Peyer's patch (tissue), 4 donors: Measurements from ENCODE around the gene PRR15L.

Experiments used
- CTCF ChIP-seq, 6 experiments: fragments of 450-650 bp in 4 of 6; fragments of 200-600 bp in 2 of 6; sonication (generic) in 1 of 6; IDR thresholded peaks; one replicate each; pipeline ENCODE4 v1.5.1; 2017 to 2019; ENCODE audit warnings: antibody characterized with exemption in 6 of 6, mild to moderate bottlenecking in 3 of 6, moderate library complexity in 1 of 6
- POLR2A ChIP-seq, 2 donors: fragments of 450-650 bp; IDR thresholded peaks; one replicate each; pipeline ENCODE4 v1.5.1; 2017; ENCODE audit warnings: antibody characterized with exemption in 2 of 2, mild to moderate bottlenecking in 2 of 2, moderate library complexity in 2 of 2

DNA sequence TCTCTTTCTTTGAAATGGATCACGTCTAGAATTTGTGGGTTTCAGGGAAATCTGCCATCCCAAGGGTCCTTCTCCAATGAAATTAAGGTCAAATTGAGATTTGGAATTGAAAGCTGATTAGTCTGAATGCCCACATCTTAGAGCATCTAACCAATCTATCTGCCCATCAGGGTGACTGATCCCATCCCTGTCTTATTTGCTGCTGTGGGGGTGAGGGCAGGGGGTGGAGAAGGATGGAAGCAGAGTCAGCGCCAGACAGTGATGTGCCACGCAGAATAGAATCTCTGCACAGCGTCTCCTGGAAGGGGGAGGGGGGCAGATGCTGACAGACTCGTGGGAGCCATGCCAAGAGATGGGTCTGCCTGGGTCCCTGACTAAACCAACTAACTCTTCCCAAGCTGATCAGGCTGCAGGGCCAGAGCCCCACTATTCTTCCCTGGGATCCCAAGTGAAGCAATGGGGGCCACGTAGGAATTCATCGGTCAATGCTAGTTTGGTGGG, 45.3 kb upstream of the PRR15L start:
- TF ChIP-seq CTCF (IDR thresholded peaks at IDR 0.05) = no peak
- no peak for TF ChIP-seq POLR2A (IDR thresholded peaks at IDR 0.05)
